Measurements from ENCODE around the gene STRN4. TPM values are rescaled to one million over a fixed set of nuclear protein-coding genes. Genes with fewer than 3 reads are reported as not detected.
"Not testable (repeated sequence)": the region's sequence is repeated elsewhere in the genome, so short reads cannot be mapped to it uniquely, and the experiment has no call there.

Gene STRN4
- total and polyA plus RNA-seq, 8 donors: 54.2 to 97.9 (median 79.0) TPM

DNA sequence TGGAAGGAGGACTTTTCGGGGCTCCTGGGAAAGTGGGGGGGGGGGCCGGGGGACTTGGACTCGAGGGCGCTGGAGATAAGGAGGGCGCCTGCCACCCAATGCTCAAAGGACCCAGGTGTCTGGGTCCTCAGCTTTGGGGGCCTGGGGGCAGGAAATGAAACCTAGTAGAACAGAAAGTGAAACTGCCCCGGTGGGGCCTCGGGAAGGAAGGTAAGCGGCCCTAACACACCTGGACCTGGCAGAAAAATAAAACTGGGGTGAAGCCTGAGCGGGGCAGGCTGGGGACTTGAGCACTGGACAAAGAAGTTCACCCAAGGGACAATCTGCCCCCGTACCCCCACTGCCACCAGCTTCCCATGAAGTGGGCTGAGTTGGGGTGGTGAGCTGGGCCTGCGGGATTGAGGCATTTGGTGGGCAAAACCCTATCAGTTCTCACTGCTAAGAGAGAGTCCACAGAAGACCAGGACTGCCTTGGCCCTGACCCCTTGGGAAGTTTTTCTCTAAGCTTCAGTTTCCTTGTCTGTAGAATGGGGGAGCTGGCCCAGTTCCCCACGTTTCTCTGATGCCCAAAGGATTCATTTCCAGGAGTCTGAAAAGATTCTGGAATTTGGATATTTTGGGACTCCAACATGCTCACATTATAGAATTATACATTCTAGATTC is 31.7 kb downstream of the STRN4 start:
- Histone ChIP-seq H3K4me1 (peaks cover 17 to 44% of the 10 kb centered on the region in 2 donors), H3K36me3 (peaks cover 0 to 29% of the 10 kb centered on the region in 2 donors), H3K27me3 (no peaks in the 10 kb centered on the region), H3K4me3 (peak overlapping the region; percentile 59 to 86), H3K27ac (peak overlapping the region; percentile 89 to 95), H3K9me3 (no peaks in the 10 kb centered on the region)
- TF ChIP-seq, protein P1, sequence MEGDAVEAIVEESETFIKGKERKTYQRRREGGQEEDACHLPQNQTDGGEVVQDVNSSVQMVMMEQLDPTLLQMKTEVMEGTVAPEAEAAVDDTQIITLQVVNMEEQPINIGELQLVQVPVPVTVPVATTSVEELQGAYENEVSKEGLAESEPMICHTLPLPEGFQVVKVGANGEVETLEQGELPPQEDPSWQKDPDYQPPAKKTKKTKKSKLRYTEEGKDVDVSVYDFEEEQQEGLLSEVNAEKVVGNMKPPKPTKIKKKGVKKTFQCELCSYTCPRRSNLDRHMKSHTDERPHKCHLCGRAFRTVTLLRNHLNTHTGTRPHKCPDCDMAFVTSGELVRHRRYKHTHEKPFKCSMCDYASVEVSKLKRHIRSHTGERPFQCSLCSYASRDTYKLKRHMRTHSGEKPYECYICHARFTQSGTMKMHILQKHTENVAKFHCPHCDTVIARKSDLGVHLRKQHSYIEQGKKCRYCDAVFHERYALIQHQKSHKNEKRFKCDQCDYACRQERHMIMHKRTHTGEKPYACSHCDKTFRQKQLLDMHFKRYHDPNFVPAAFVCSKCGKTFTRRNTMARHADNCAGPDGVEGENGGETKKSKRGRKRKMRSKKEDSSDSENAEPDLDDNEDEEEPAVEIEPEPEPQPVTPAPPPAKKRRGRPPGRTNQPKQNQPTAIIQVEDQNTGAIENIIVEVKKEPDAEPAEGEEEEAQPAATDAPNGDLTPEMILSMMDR (IDR thresholded peaks at IDR 0.05): no peak
- peak; percentile 34 for ATAC-seq
- intact Hi-C loops (cut with DNase I): no loop called here
- peak in 1 of 4 donors; percentile 58 for DNase-seq

DNA sequence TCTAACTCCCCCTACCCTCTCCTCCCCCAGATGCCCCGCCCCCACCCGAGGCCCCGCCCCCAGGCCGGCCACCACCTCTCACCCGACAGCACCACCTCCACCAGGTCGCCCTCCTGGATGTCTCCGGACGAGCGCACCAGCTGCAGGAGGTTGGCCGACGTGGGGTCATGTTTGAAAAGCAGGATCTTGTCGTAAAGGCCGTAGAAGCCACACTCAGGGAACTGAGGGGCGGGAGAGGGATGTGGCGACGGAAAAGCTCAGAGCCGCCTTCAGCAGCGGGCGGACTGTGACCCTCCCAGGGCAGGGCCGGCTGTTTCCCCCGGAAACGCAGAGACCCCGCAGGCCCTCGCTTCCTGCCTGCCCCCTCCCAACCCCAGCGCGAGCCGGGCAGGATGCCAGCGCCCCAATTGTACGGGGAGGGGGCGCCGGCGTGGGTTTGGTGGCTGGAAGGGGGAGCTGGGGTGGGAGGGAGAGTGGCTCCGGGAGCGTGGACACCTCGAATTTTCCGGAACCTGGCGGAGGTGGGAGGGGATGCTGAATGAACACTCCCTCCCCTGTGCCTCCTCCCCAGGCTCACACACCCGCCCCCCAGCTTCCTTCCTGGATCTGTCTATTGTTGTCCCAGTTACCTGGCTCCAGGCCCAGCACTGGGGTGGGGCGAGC is 32.3 kb downstream of the STRN4 start:
- Histone ChIP-seq H3K36me3 (peaks cover 0 to 33% of the 10 kb centered on the region in 2 donors), H3K27me3 (no peaks in the 10 kb centered on the region)
- peak; percentile 87 to 96 (median 94) for DNase-seq

DNA sequence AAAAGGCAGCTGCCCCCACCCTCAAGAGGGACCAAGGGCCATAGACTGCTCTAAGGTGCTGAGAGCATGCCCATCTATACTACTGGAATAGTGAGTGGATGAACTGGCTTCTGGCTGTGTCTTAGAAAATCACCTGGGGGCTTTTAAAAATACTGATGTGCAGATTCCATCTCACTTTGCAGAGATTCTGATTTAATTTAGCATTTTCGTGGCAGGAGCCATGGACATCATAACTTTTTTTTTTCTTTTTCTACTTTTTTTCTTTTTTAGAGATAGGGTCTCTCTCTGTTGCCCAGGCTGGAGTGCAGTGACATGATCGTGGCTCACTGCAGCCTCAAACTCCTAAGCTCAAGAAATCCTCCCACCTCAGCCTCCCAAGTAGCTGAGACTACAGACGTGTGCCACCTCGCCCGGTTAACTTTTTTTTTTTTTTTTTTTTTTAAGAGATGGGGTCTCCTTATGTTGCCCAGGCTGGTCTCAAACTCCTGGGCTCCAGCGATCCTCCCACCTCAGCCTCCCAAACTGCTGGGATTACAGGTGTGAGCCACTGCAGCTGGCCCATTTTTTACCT is 33.4 kb downstream of the STRN4 start:
- peak overlapping the region in 1 of 2 donors; percentile 89 for H3K27ac ChIP-seq
- peaks cover 0 to 39% of the 10 kb centered on the region in 2 donors for H3K36me3 ChIP-seq
- H3K9me3 ChIP-seq; ATAC-seq; H3K27me3 ChIP-seq; intact Hi-C loops (cut with DNase I): not testable (repeated sequence)
- peak overlapping the region in 1 of 2 donors; percentile 86 for H3K4me3 ChIP-seq
- H3K4me1 ChIP-seq: peaks cover 10 to 27% of the 10 kb centered on the region in 2 donors
- peak in 1 of 4 donors; percentile 15 for DNase-seq

More for the DNA sequence above, 32.3 kb downstream of the STRN4 start:
- ATAC-seq: peak; percentile 82
- Histone ChIP-seq H3K9me3 (no peaks in the 10 kb centered on the region), H3K4me1 (peaks cover 17 to 38% of the 10 kb centered on the region in 2 donors), H3K4me3 (peak overlapping the region; percentile 59 to 86), H3K27ac (peak overlapping the region; percentile 89 to 95)
- TF ChIP-seq, protein P1 (IDR thresholded peaks at IDR 0.05): no peak
- intact Hi-C loops (cut with DNase I): no loop called here

DNA sequence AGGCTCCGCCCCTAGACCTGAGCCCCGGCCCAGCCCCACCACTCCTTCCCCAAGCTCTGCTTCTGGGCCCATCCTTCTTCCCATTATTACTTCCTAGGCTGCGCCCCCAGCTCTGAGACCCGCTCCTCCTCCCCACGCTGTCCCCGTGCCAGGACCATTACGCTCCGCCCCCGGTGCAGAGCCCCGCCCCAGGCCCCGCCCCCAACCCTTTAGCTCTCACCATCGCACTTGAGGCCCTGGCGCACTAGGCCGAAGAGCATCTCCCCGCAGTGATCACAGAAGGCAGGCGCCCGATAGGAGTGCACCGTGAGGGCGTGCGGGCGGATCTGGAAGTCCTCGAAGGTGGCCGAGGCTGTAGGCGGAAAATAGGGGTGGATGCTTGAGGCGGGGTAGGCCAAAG is 35.6 kb downstream of the STRN4 start:
- Histone ChIP-seq H3K36me3 (peaks cover 0 to 61% of the 10 kb centered on the region in 2 donors), H3K4me1 (peaks cover 6 to 13% of the 10 kb centered on the region in 2 donors), H3K27me3 (no peaks in the 10 kb centered on the region), H3K27ac (no peak overlapping the region), H3K9me3 (no peaks in the 10 kb centered on the region), H3K4me3 (no peak overlapping the region)
- DNase-seq: peak in 1 of 4 donors; percentile 60
- intact Hi-C loops (cut with DNase I): no loop called here
- ATAC-seq: no peak
- TF ChIP-seq, protein P1 (IDR thresholded peaks at IDR 0.05): no peak

DNA sequence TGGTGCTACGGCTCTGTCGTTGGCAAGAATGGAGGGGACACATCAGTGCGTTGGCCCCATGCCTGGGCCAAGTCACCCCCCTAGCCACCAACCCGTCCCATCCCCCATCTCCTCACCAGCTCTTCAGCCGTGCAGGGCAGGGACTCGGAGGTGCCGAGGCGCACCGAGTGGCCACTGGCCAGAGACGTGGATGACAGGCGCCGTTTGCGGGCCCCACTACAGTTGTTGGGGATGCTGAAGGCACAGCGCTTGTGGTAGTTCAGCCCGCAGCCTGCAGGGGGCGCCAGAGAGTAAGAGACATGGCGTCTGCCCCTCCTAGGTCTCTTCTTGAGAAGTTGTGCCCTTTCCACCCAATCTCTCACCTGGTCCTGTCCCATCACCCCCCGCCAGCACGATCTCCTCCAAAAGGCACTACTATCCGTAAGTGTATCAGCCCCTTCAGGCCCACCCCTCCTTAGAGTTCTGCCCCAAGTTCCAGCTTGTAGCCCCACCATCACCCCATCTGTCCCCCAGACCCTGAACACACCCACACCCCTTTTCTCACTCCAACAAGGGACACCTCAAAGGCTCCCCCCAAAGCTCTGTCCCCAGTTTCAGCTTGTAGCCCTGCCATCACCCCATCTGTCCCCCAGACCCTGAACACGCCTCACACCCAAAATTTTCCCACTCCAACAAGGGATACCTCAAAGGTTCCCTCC is 41.7 kb downstream of the STRN4 start:
- TF ChIP-seq, protein P1 (IDR thresholded peaks at IDR 0.05): peak; percentile 95 to 99
- intact Hi-C loops (cut with DNase I): no loop called here
- peaks cover 0 to 91% of the 10 kb centered on the region in 2 donors for H3K36me3 ChIP-seq

More for the DNA sequence above, 41.7 kb downstream of the STRN4 start:
- Histone ChIP-seq H3K9me3 (no peaks in the 10 kb centered on the region), H3K27me3 (no peaks in the 10 kb centered on the region), H3K4me1 (no peaks in the 10 kb centered on the region), H3K4me3 (no peak overlapping the region), H3K27ac (no peak overlapping the region)
- ATAC-seq (peak; percentile 92), DNase-seq (peak in 3 of 4 donors; percentile 57 to 97 (median 68))

All from left lung (tissue), 10 donors.